NCI-H1048 (cell line): ENCODE results near the gene CDKN2C.
"Not testable (repeated sequence)": the region's sequence is repeated elsewhere in the genome, so short reads cannot be mapped to it uniquely, and the experiment has no call there.

Experiments used
- DNase-seq: peaks from one replicate; lab custom pipeline; 2025; lab: John Stamatoyannopoulos, UW

Gene CDKN2C

GRCh38 chr1:50969611-50970508, at the start of gene CDKN2C:
Gene CDKN2C, plus strand, starts transcription at chr1:50970245. Its CDS starts 124 bp downstream, at chr1:50970369.
- DNase-seq: peak; percentile 72

GRCh38 chr1:50920409-50920808, 49.6 kb upstream of the CDKN2C start:
- DNase-seq: no peak

- no peak for DNase-seq
These were observed 49.0 kb upstream of the CDKN2C start for GRCh38 chr1:50921029-50921428.

- no peak for DNase-seq
These were observed 46.5 kb upstream of the CDKN2C start for GRCh38 chr1:50923564-50923963.

- DNase-seq: no peak
These were observed 40.6 kb upstream of the CDKN2C start for GRCh38 chr1:50929376-50929958.

- no peak for DNase-seq
These were observed 39.9 kb upstream of the CDKN2C start for GRCh38 chr1:50930193-50930592.

- DNase-seq: no peak
These were observed 38.9 kb upstream of the CDKN2C start for GRCh38 chr1:50930965-50931737.

- DNase-seq: not testable (repeated sequence)
These were observed 38.0 kb upstream of the CDKN2C start for GRCh38 chr1:50932043-50932442.

- not testable (repeated sequence) for DNase-seq
These were observed 36.3 kb upstream of the CDKN2C start for GRCh38 chr1:50933770-50934169.

- no peak for DNase-seq
These were observed 35.2 kb upstream of the CDKN2C start for GRCh38 chr1:50934838-50935237.

- DNase-seq: not testable (repeated sequence)
These were observed 34.8 kb upstream of the CDKN2C start for GRCh38 chr1:50935276-50935675.

GRCh38 chr1:50936321-50936720, 33.7 kb upstream of the CDKN2C start:
- DNase-seq: no peak

- DNase-seq: no peak
These were observed 29.8 kb upstream of the CDKN2C start for GRCh38 chr1:50940291-50940690.

GRCh38 chr1:50942334-50942733, 27.7 kb upstream of the CDKN2C start:
- no peak for DNase-seq

- DNase-seq: no peak
These were observed 20.6 kb upstream of the CDKN2C start for GRCh38 chr1:50949286-50949982.

GRCh38 chr1:50950396-50950795, 19.6 kb upstream of the CDKN2C start:
- no peak for DNase-seq

- not testable (repeated sequence) for DNase-seq
These were observed 17.5 kb upstream of the CDKN2C start for GRCh38 chr1:50952566-50952965.

GRCh38 chr1:50955116-50955515, 14.9 kb upstream of the CDKN2C start:
- DNase-seq: no peak

GRCh38 chr1:50959303-50959912, 10.6 kb upstream of the CDKN2C start:
- DNase-seq: no peak

GRCh38 chr1:50959913-50960844, 9.9 kb upstream of the CDKN2C start, which contains the start of gene FAF1:
Gene FAF1, minus strand, starts transcription at chr1:50960267. Its CDS starts 456 bp downstream, at chr1:50959811.
- DNase-seq: peak; percentile 96
